Activated CD8-positive, alpha-beta memory T cell treated with anti-CD3 and anti-CD28 coated beads, Interleukin-2, amount 50 U/mL, for 1 hour (primary cell): Measurements from ENCODE around the gene TMEM169.
"Not testable (repeated sequence)": the region's sequence is repeated elsewhere in the genome, so short reads cannot be mapped to it uniquely, and the experiment has no call there.

Source experiments
- DNase-seq: peaks from one replicate; pipeline ENCODE4 v3.0.0-alpha.2; 2020; ENCODE audit errors: extremely low read depth

TMEM169 gene

GRCh38 chr2:216131175-216131926, 49.6 kb downstream of the TMEM169 start:
- DNase-seq = no peak

GRCh38 chr2:216132585-216132984, 50.9 kb downstream of the TMEM169 start:
- no peak for DNase-seq

GRCh38 chr2:216133397-216133796, 51.7 kb downstream of the TMEM169 start:
- DNase-seq = no peak

GRCh38 chr2:216134958-216135541, 53.3 kb downstream of the TMEM169 start:
- DNase-seq = no peak

- DNase-seq = no peak
These were observed 58.2 kb downstream of the TMEM169 start for GRCh38 chr2:216139884-216140283.

- DNase-seq = not testable (repeated sequence)
These were observed 59.8 kb downstream of the TMEM169 start for GRCh38 chr2:216141516-216141915.

GRCh38 chr2:216142540-216142939, 60.8 kb downstream of the TMEM169 start:
- DNase-seq = no peak

GRCh38 chr2:216144372-216144771, 62.7 kb downstream of the TMEM169 start:
- no peak for DNase-seq

GRCh38 chr2:216144857-216145256, 63.1 kb downstream of the TMEM169 start:
- DNase-seq = no peak

GRCh38 chr2:216146573-216146972, 64.9 kb downstream of the TMEM169 start:
- DNase-seq = no peak

GRCh38 chr2:216147172-216148131, 65.7 kb downstream of the TMEM169 start:
- DNase-seq = no peak

GRCh38 chr2:216148983-216149382, 67.3 kb downstream of the TMEM169 start:
- no peak for DNase-seq

GRCh38 chr2:216149741-216150140, 68.0 kb downstream of the TMEM169 start:
- DNase-seq = no peak

GRCh38 chr2:216151313-216152025, 69.8 kb downstream of the TMEM169 start:
- no peak for DNase-seq
